K562 treated with DMSO at 1 percent for 12 hours (cell line): ENCODE data around the gene HSD17B14. TPM values are rescaled to one million over a fixed set of nuclear protein-coding genes. Genes with fewer than 3 reads are reported as not detected.

Experiments
- total RNA-seq: library from RNA; unstranded; fragments of 300-600 nt; gene quantifications from 2 replicates; pipeline ENCODE4 v1.2.3, GENCODE V29; 2022; ENCODE audit not compliant: insufficient read depth

HSD17B14 gene
- 0.88 and 0.99 TPM in 2 replicates for total RNA-seq

DNA sequence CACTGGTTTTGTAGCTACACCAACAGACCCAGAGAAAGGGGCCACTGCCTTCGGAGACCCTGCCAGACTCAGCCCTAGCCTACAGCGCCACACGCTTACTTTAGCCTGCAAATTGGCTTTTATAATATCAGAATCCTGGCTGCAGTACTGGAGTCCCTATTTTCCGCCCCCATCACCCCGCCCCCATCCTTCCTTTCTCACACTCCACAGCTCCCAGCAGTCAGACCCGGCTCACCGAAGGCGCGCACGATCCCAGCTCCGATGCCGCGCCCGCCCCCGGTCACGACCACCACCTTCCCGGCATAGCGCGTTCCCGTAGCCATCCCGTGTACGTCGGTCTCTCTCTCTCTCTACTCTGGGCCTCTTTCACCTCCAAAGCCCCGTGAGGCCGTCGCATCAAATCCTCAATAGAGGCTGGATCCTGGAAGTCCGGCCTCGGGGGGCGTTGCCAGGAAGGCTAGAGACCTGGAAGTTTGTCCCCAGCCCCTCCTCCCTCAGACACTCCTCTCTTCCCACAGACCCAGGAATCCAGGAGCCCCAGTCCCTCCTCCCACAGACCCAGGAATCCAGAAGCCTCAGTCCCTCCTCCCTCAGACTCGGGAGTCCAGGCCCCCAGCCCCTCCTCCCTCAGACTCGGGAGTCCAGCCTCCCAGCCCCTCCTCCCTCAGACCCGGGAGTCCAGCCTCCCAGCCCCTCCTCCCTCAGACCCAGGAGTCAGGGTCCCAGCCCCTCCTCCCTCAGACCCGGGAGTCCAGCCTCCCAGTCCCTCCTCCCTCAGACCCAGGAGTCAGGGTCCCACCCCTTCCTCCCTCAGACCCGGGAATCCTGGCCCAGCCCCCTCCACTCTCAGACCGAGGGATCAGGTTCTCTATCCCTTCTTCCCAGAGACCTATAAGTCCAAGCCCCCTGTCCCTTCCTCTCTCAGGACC is at the start of gene HSD17B14:
TSS of gene HSD17B14 (minus strand) at position 403 of the 929 bp plus-strand sequence. CDS start at position 323, 80 bp downstream.

DNA sequence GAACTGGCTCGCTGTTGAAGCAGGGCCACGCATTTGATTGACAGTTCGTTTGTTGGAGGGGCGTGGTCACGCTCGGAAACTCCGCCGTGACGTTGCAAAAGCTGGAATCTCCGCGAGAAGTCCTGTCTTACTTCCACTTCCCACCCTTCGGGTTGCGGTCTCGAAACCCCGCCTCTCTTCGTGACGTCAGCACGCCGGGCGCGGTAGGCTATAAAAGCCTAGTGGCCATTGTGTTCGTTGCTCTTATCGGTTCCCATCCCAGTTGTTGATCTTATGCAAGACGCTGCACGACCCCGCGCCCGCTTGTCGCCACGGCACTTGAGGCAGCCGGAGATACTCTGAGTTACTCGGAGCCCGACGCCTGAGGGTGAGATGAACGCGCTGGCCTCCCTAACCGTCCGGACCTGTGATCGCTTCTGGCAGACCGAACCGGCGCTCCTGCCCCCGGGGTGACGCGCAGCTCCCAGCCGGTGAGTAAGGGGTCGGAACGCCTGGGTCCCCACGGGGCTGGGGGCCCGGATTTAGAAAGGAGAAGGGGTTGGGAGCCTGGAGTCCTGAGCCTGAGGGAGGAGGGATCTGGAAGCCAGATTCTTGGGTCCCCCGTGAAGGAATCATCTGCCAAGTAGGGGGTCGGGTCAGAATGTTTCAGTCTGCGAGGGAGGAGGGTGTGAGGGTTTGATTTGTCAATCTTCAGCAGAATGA is 36.0 kb upstream of the HSD17B14 start, which contains the start of gene PPP1R15A:
TSS of gene PPP1R15A (plus strand) at position 240 of the 702 bp plus-strand sequence. CDS start 813 bp downstream, outside the sequence.

DNA sequence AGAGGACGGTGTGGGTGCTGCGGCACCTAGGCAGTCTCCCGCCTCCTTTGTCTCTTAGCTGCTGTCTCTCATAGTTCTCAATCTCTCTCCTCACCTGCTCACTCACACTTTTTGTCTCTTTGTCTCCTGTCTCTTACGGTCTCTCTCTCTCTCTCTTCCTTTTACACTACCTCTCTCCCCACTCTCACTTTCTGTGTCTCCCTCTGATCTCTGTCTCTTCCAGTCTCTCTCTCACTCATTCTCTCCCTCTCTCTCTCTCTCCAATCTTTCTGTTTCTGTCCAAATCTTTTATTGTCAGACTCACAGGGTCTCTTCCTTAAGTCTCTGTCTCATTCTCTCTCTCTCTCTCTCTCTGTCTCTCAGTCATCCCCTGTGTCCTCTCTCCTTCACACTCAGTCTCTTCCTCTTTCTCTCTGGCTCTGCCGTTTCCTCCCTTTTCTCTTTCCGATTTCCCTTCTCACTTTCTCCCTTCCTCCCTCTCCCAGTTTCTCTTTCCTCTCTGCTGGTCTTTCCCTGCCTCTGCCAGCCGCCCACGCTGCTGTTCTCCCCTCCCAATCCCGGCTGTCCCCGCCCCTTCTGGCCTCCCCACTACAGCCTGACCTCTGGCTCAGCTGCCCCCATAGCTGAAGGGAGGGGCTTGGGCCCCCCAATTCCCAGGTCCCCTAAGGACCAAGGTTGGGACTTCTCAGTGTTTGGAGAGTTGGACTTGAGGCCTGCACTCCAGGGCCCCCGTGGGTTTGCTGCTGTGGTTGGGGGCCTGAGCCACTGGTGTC is 32.0 kb upstream of the HSD17B14 start, which contains the start of gene PLEKHA4:
TSS of gene PLEKHA4 (minus strand) at position 504 of the 773 bp plus-strand sequence. CDS start 997 bp downstream, outside the sequence.

Other genes starting within 250 kb of the HSD17B14 start
- gene SPACA4, start 229.7 kb downstream of the HSD17B14 start, total RNA-seq: not detected in 2 replicates
- 1.2 TPM in 1 of 2 replicates, not detected in the other for gene FAM83E, start 221.4 kb downstream of the HSD17B14 start, total RNA-seq
- gene RPL18, start 217.3 kb downstream of the HSD17B14 start, total RNA-seq: 5,080 and 6,810 TPM in 2 replicates
- 7.6 and 8.2 TPM in 2 replicates for gene SPHK2, start 217.0 kb downstream of the HSD17B14 start, total RNA-seq
- 17.4 and 19.1 TPM in 2 replicates for gene DBP, start 199.1 kb downstream of the HSD17B14 start, total RNA-seq
- gene CA11, start 190.3 kb downstream of the HSD17B14 start, total RNA-seq: 14.8 and 24.9 TPM in 2 replicates
- 0.96 and 0.98 TPM in 2 replicates for gene NTN5, start 163.5 kb downstream of the HSD17B14 start, total RNA-seq
- 0.23 TPM in 1 of 2 replicates, not detected in the other for gene FUT2, start 140.5 kb downstream of the HSD17B14 start, total RNA-seq
- gene MAMSTR, start 116.8 kb downstream of the HSD17B14 start, total RNA-seq: 0.63 and 0.79 TPM in 2 replicates
- gene RASIP1, start 95.9 kb downstream of the HSD17B14 start, total RNA-seq: 8.6 and 9.0 TPM in 2 replicates
- gene IZUMO1, start 89.6 kb downstream of the HSD17B14 start, total RNA-seq: 0.42 and 0.94 TPM in 2 replicates
- gene FUT1, start 83.8 kb downstream of the HSD17B14 start, total RNA-seq: 3.7 and 11.7 TPM in 2 replicates
- not detected in 2 replicates for gene FGF21, start 81.0 kb downstream of the HSD17B14 start, total RNA-seq
- 67.2 and 83.7 TPM in 2 replicates for gene BCAT2, start 25.5 kb downstream of the HSD17B14 start, total RNA-seq
- gene PLEKHA4, start 32.1 kb upstream of the HSD17B14 start, total RNA-seq: 29.6 and 35.9 TPM in 2 replicates
- 73.5 and 96.0 TPM in 2 replicates for gene PPP1R15A, start 35.9 kb upstream of the HSD17B14 start, total RNA-seq
- gene TULP2, start 62.3 kb upstream of the HSD17B14 start, total RNA-seq: 0.88 and 1.4 TPM in 2 replicates
- 224 and 349 TPM in 2 replicates for gene NUCB1, start 63.8 kb upstream of the HSD17B14 start, total RNA-seq
- 2.6 and 3.0 TPM in 2 replicates for gene DHDH, start 97.2 kb upstream of the HSD17B14 start, total RNA-seq
- 81.3 and 96.0 TPM in 2 replicates for gene BAX, start 118.4 kb upstream of the HSD17B14 start, total RNA-seq
- gene FTL, start 128.8 kb upstream of the HSD17B14 start, total RNA-seq: 6,477 and 6,803 TPM in 2 replicates
- gene GYS1, start 156.8 kb upstream of the HSD17B14 start, total RNA-seq: 12.2 and 21.6 TPM in 2 replicates
- gene RUVBL2, start 157.4 kb upstream of the HSD17B14 start, total RNA-seq: 160 and 193 TPM in 2 replicates
- gene LHB, start 180.6 kb upstream of the HSD17B14 start, total RNA-seq: not detected in 2 replicates
- not detected in 2 replicates for gene CGB3, start 187.8 kb upstream of the HSD17B14 start, total RNA-seq
- gene CGB2, start 195.4 kb upstream of the HSD17B14 start, total RNA-seq: not detected in 2 replicates
- not detected in 2 replicates for gene CGB1, start 200.4 kb upstream of the HSD17B14 start, total RNA-seq
- gene CGB5, start 207.4 kb upstream of the HSD17B14 start, total RNA-seq: not detected in 2 replicates
- gene CGB8, start 212.6 kb upstream of the HSD17B14 start, total RNA-seq: not detected in 2 replicates
- gene CGB7, start 221.3 kb upstream of the HSD17B14 start, total RNA-seq: not detected in 2 replicates
- gene NTF4, start 228.3 kb upstream of the HSD17B14 start, total RNA-seq: not detected in 2 replicates
- gene KCNA7, start 236.2 kb upstream of the HSD17B14 start, total RNA-seq: 0.21 TPM in 1 of 2 replicates, not detected in the other
- 156 and 215 TPM in 2 replicates for gene SNRNP70, start 249.0 kb upstream of the HSD17B14 start, total RNA-seq